ENCODE measurements around the gene TMEM183A.

Gene TMEM183A

GRCh38 chr1:203048086-203048485 lies 40.9 kb downstream of the TMEM183A start:
- DNase-seq: no peak

GRCh38 chr1:203048555-203049051 lies 41.4 kb downstream of the TMEM183A start:
- no peak for DNase-seq

DNA sequence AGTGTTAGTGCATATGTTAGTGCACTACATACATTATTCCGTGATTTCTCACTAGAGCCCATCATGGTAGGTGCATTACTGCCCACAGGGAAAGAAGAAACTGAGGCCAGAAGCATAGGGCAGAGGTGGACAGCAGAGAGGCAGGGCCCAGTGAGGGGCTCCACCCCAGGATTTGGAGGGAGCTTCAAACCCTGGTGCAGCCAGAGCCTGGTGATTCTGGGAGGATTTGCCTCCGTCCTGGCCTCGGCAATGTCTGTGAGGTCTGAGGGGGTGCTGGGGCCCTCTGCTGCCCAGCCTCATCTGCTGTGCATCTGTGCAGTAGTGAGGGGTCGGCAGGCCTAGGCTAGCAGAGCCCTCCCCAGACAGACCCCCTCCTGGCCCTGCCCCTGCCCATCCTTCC lies 41.9 kb downstream of the TMEM183A start:
- no peak for DNase-seq

DNA sequence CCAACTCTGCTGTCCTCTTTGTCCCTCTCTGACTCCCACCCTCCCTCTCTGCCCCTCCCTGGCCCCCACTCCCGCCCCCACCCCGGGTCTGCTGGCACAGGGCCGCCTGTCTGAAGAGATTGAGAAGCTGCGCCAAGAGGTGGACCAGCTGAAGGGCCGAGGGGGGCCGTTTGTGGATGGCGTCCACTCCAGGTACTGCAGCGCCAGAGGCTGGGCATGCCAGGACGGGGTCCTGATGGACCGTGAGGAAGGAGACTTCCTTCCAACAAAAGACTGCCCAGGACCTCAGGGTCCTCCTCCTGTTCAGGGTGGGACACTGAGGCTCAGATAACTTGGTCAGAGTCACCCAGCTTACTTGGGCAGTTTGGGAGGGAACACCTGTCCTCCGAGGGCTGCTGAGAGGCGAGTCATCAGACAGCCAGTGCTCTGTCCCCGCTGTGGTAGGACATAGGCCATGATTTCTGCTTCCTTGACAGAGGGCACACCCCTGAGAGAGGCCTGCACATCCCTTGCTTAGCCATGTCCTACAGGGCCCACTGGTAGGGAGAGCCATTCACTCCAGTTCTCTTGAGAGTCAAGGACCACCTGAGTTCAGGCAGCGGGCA lies 42.5 kb downstream of the TMEM183A start:
- DNase-seq: no peak

DNA sequence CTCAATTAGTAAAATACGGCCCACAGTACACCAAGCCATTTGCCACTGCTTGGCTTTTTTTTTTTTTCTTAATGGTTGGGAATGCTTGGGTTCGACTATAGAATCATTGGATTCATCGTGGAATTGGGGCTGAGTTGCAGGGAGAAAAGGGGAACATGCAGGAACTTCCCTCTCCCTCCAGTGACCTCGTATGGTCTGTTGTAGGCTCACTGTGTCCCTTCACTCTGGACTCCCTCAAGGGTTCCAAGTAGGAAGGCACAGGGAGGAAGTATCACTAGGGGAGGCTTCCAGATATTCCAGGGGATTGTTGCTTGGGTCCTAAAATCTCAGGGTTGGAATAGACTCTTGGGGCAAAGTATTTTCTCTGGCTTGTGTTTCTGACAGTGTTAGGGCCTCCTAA lies 43.7 kb downstream of the TMEM183A start:
- no peak for DNase-seq

- DNase-seq: no peak
Observed at GRCh38 chr1:203051841-203052324, 44.7 kb downstream of the TMEM183A start.

- no peak for DNase-seq
Observed at GRCh38 chr1:203052601-203053000, 45.4 kb downstream of the TMEM183A start.

- DNase-seq: no peak
Observed at GRCh38 chr1:203054184-203054583, 47.0 kb downstream of the TMEM183A start.

GRCh38 chr1:203054642-203055041 lies 47.5 kb downstream of the TMEM183A start:
- DNase-seq: no peak

DNA sequence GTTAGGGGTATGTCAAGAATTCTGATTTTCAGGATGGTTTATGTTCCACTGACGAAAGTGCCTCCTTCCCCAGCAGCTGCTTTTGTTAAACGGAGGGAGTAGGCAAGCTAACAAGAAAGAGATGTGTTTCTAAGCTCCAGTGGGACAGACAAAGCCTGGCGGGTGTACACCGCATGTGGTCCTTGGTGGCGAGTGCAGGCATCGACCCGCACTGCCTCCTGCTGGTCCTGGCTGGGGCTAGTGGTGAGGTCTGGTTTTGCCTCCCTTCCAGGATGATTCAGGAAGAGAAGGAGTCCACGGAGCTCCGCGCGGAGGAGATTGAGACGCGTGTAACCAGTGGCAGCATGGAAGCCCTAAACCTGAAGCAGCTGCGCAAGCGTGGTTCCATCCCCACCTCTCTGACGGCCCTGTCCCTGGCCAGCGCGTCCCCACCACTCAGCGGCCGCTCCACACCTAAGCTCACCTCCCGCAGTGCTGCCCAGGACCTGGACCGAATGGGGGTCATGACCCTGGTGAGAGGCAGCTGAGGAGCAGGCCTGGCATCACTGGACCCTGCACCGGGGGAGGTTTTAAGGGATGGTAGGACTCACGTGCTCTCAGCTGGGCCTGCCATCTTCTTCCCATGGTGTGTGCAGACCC lies 48.1 kb downstream of the TMEM183A start:
- DNase-seq: no peak

- no peak for DNase-seq
Observed at GRCh38 chr1:203056012-203056411, 48.8 kb downstream of the TMEM183A start.

- DNase-seq: no peak
Observed at GRCh38 chr1:203056516-203056915, 49.3 kb downstream of the TMEM183A start.

- DNase-seq: no peak
Observed at GRCh38 chr1:203057911-203058675, 50.9 kb downstream of the TMEM183A start.

DNA sequence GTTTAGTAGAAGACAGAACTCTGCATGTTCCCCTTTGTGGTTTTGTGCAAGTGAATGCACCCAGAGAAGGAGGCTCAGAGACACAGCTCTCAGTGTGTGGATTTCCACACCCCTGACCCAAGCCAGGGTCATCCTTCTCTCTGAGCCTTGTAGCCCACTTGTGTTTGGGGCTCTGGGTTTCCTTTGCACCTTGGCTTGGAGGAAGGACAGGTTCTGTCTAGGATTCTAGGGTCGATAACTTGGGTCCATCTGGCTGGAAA lies 51.4 kb downstream of the TMEM183A start:
- no peak for DNase-seq

- no peak for DNase-seq
Observed at GRCh38 chr1:203059485-203059884, 52.3 kb downstream of the TMEM183A start.

DNA sequence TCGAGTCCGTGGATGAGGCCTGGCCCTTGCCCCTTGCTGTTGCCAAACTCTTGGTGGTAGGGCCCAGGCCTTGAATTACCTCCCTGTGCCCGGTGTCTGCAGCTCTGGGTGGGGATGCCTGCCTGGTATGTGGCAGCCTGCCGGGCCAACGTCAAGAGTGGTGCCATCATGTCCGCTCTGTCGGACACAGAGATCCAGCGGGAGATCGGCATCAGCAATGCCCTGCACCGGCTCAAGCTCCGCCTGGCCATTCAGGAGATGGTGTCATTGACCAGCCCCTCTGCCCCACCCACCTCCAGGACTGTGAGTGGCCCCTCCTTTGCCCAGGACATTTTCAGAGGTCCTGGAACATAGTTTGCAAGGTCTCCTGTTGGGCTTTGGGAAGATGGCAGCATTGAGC lies 52.9 kb downstream of the TMEM183A start:
- DNase-seq: no peak

DNA sequence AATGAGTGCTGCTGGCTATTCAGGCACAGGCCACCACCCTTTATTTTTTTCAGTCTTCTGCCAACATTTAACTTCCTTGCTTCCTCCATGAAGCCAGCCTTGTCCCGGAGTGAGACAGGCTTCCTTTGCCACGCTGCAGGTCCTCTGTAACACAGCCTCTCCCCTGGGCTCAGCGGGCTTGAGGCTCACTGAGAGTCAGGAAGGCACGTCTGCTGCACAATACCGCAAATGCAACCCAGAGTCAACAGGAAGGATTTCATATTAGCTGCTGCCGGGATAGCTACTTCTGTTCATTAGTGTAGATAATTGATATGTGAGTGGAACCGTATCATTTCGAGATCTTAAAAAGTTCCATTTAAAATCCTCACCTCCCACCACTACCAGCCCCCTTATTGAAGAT lies 56.1 kb downstream of the TMEM183A start:
- no peak for DNase-seq

GRCh38 chr1:203065191-203065590 lies 58.0 kb downstream of the TMEM183A start:
- DNase-seq: no peak

DNA sequence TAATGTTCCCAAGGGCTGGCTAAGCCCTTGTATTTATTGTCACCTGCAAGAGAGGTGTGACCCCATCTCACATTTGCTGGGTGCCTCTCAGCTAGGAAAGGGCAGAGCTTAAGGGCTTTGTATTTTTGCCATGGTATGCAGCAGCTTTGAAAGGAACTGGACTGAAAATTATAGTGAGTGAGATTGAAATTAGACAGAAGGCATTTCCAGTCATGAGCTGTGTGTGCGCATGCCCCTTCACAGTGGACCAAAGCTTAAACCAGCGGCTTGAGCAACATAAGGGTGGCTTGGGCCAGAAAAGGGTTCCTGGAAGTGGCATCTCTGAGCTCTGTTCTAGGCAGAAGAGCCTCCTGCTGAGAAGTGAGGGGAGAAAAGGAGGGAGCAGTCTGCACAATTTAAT lies 58.8 kb downstream of the TMEM183A start:
- no peak for DNase-seq

- DNase-seq: no peak
Observed at GRCh38 chr1:203066965-203067364, 59.8 kb downstream of the TMEM183A start.

- DNase-seq: no peak
Observed at GRCh38 chr1:203069030-203069747, 62.0 kb downstream of the TMEM183A start.

DNA sequence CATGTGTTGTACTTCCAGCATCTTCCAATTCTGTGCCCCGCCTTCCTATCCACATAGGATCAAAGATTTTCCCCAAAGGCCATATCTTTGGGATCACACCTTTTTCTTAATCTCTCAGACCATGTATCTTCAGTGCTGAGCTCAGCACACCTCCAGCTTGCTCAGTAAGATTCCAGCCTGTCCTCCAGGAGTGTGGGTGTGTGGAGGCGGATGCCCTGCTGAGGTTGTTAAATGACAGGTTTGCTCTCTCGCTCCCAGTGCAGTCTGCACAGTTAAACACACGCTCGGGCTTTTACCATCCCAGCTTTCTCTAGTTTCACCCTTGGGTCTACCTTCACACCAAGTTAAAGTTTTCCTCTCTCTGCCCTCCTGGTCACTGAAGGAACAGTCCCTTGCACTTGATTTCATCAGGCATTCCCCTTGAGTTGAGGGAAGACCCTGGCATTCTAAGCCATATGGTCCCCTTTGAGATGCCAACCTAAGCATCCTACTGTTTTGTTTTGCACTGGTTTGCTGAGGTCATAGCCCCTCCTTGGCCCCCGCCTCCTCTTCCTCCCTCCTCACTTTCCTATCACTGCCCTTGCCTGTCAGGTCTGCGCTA lies 64.9 kb downstream of the TMEM183A start:
- no peak for DNase-seq

GRCh38 chr1:203072911-203073310 lies 65.7 kb downstream of the TMEM183A start:
- no peak for DNase-seq
